AG04450 (cell line): ENCODE data around the gene ZNF30. TPM values are rescaled to one million over a fixed set of nuclear protein-coding genes. Genes with fewer than 3 reads are reported as not detected.

Experiments
- CTCF ChIA-PET: fragments of 300-600, 350-600 bp; formaldehyde crosslinking; extraction: SDS; loops from one replicate; lab custom pipeline; 2022; ENCODE audit warnings: antibody characterized with exemption, inconsistent platforms; lab: Charles Lee
- POLR2A ChIA-PET: fragments of 350-600 bp; formaldehyde crosslinking; extraction: SDS; loops from one replicate; lab custom pipeline; 2021; ENCODE audit warnings: antibody characterized with exemption, inconsistent platforms; lab: Yijun Ruan, JAX
- DNase-seq: peaks from one replicate; pipeline ENCODE4 v3.0.0-alpha.2; 2011; ENCODE audit warnings: low read depth, low spot score
- H3K27ac ChIP-seq: one replicate; pipeline ENCODE4 v1.5.1; 2012; ENCODE audit warnings: low read depth, low read length, control low read depth
- H3K27me3 ChIP-seq: one replicate; pipeline ENCODE4 v1.6.0; 2012; ENCODE audit warnings: low read length; ENCODE audit not compliant: control insufficient read depth, insufficient read depth
- H3K4me3 ChIP-seq: 2 replicates; pipeline ENCODE4 v1.5.1; 2011; ENCODE audit warnings: mild to moderate bottlenecking, low read depth, low read length, control low read depth
- H3K9me3 ChIP-seq: 2 replicates; pipeline ENCODE4 v1.5.1; 2012; ENCODE audit warnings: low read length; ENCODE audit not compliant: control insufficient read depth, insufficient read depth
- polyA plus RNA-seq: library from polyadenylated mRNA; depleted of rRNA; stranded (reverse); fragments of >200 nt; gene quantifications from 2 replicates; pipeline ENCODE4 v1.2.3, GENCODE V29; 2011
- TF ChIP-seq, protein P1 (sequence below): IDR thresholded peaks from 2 replicates; pipeline ENCODE4 v1.5.1; 2011; ENCODE audit warnings: low read depth, low read length, control low read depth, inconsistent platforms

The ZNF30 gene
- polyA plus RNA-seq, 1 experiment: 3.1 TPM

DNA sequence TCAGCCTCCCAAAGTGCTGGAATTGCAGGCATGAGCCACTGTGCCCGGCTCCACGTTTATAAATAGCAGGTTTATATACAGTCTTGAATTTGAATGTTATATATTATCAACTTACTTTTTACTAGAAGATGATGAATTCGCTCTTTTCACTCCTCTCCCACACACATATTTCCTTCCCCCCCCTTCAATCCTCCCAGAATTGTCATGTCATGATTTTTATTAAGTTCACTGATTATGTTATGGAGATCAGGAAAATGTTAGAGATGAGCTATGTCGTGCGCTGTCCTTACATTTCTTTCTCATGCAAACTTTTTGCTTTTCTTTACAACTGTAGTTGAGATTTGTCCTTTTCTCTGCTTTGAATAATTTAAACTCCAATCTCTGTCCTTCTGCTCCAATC lies 55.6 kb downstream of the ZNF30 start:
- Histone ChIP-seq H3K27me3 (peaks cover 3% of the 10 kb centered on the region), H3K9me3 (peaks cover 5% of the 10 kb centered on the region), H3K4me3 (no peak overlapping the region), H3K27ac (no peak overlapping the region)
- DNase-seq: no peak
- ChIA-PET CTCF (interaction anchor here (1.2 kb wide), 1 partner anchor 9 kb away, joined by 4 read pairs; no protein-coding TSS in a partner anchor), POLR2A (no interaction called here)
- TF ChIP-seq, protein P1, sequence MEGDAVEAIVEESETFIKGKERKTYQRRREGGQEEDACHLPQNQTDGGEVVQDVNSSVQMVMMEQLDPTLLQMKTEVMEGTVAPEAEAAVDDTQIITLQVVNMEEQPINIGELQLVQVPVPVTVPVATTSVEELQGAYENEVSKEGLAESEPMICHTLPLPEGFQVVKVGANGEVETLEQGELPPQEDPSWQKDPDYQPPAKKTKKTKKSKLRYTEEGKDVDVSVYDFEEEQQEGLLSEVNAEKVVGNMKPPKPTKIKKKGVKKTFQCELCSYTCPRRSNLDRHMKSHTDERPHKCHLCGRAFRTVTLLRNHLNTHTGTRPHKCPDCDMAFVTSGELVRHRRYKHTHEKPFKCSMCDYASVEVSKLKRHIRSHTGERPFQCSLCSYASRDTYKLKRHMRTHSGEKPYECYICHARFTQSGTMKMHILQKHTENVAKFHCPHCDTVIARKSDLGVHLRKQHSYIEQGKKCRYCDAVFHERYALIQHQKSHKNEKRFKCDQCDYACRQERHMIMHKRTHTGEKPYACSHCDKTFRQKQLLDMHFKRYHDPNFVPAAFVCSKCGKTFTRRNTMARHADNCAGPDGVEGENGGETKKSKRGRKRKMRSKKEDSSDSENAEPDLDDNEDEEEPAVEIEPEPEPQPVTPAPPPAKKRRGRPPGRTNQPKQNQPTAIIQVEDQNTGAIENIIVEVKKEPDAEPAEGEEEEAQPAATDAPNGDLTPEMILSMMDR: no peak

DNA sequence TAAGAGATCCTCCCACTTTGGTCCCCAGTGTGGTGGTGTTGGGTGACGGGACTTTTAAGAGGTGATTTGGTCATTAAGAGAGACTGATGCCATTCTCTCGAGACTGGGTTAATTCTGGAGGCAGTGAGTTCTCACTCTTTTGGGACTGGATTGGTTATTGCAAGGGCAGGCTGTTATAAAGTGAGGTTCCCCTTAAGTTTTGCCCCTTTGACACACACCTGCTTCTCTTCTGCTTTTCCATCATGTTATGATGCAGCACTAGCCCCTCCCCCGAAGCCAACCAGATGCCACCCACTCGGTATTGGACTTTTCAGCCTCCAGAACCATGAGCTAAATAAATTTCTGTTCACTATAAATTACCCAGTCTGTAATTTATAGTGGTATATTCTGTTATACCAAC lies 57.1 kb downstream of the ZNF30 start:
- TF ChIP-seq, protein P1: no peak
- DNase-seq: no peak
- Histone ChIP-seq H3K4me3 (no peak overlapping the region), H3K27me3 (peaks cover 9% of the 10 kb centered on the region), H3K27ac (no peak overlapping the region), H3K9me3 (no peaks in the 10 kb centered on the region)
- POLR2A ChIA-PET: no interaction called here
- CTCF ChIA-PET: interaction anchor here (0.6 to 1.2 kb wide), 2 partner anchors 11 to 115 kb away, joined by 3 to 6 read pairs; no protein-coding TSS in a partner anchor

DNA sequence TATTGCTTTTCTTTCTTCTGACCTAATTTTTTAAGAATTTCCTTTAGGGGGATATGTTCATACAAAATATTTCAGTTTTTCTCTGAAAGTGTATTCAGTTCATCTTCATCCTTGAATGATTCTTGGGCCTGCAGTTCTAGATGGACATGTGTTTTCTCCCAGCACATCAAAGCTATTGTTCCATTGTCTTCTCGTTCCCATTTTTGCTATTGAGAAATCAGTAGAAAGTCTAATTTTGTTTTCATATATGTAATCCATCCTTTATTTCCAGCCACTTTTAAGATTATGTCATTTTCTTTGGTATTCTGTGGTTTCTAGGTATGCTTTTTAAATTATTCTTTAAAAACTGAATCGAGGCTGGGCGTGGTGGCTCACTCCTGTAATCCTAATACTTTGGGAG lies 57.6 kb downstream of the ZNF30 start:
- H3K9me3 ChIP-seq: no peaks in the 10 kb centered on the region
- CTCF ChIA-PET: interaction anchor here (0.6 to 1.2 kb wide), 2 partner anchors 11 to 115 kb away, joined by 3 to 6 read pairs; no protein-coding TSS in a partner anchor
- H3K27me3 ChIP-seq: peaks cover 9% of the 10 kb centered on the region
- no peak overlapping the region for H3K4me3 ChIP-seq
- H3K27ac ChIP-seq: no peak overlapping the region
- POLR2A ChIA-PET: no interaction called here
- no peak for DNase-seq
- TF ChIP-seq, protein P1: no peak

DNA sequence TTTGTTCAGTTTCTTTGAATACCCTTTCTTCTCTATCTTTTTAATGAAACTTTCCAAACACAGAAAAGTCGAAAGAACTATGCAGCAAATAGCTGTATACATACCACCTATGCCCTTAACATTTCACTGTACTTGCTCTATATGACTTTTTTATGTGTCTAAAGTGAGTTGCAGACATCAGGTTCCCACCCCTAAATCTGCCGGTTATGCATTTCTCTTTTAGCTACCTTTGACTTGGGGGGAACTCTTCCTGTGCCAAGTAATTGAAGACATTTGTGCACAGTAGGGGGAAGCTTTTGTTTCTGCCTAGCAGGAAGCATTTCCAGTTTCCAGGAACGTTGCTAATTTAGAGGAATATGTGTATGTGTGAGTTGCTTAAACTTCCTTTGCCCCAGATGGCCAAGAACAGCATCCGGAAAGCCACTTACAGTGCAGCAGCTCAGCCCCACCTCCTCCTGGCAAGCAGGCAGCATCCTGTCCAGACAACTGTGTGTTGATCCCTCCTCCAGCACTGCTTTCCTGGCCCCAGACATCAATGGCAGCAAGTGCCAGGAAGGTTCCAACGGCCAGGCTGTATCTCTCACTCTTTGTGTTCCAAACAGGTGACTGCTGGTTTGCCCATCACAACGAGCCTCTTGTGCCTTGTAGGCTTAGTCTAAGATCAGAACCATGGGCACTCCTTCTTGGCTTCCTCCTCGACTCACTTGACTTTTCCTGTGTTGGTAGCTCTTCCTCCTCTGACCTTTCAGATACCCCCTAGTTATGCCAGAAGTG lies 58.7 kb downstream of the ZNF30 start:
- no peak overlapping the region for H3K27ac ChIP-seq
- DNase-seq: no peak
- TF ChIP-seq, protein P1: no peak
- peaks cover 10% of the 10 kb centered on the region for H3K27me3 ChIP-seq
- H3K9me3 ChIP-seq: no peaks in the 10 kb centered on the region
- H3K4me3 ChIP-seq: no peak overlapping the region
- POLR2A ChIA-PET: no interaction called here
- CTCF ChIA-PET: interaction anchor here (1.4 kb wide), 1 partner anchor 12 kb away, joined by 11 read pairs; no protein-coding TSS in a partner anchor

DNA sequence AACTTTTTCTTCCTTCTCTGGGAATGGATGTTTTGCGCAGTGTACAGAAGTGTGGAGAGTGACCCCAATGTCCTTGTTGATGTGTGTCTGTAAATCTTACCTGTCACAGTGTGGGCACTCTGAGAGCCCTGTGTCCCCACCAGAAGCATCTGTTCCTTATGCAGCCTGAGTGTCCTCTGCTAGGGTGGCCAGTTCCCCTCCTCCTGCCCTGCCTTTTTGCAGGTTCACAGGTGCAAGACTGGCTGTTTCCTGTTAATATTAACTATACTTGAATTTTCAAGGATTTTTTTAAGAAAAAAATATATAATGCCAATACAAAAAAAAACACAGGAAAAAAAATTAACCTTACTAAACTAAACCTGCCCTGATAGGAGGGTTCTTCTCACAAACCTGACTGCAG lies 61.4 kb downstream of the ZNF30 start:
- TF ChIP-seq, protein P1: no peak
- DNase-seq: no peak
- CTCF ChIA-PET: no interaction called here
- POLR2A ChIA-PET: no interaction called here
- Histone ChIP-seq H3K27me3 (peaks cover 13% of the 10 kb centered on the region), H3K27ac (no peak overlapping the region), H3K4me3 (no peak overlapping the region), H3K9me3 (no peaks in the 10 kb centered on the region)
